ENCODE data around the gene GUCY1A1. TPM values are rescaled to one million over a fixed set of nuclear protein-coding genes. Genes with fewer than 3 reads are reported as not detected.

GUCY1A1 gene
- total RNA-seq, 1 donor from 2014 or later, result 37.1 TPM

GRCh38 chr4:155759372-155760252 is 93.0 kb downstream of the GUCY1A1 start:
- TF ChIP-seq, protein P1, sequence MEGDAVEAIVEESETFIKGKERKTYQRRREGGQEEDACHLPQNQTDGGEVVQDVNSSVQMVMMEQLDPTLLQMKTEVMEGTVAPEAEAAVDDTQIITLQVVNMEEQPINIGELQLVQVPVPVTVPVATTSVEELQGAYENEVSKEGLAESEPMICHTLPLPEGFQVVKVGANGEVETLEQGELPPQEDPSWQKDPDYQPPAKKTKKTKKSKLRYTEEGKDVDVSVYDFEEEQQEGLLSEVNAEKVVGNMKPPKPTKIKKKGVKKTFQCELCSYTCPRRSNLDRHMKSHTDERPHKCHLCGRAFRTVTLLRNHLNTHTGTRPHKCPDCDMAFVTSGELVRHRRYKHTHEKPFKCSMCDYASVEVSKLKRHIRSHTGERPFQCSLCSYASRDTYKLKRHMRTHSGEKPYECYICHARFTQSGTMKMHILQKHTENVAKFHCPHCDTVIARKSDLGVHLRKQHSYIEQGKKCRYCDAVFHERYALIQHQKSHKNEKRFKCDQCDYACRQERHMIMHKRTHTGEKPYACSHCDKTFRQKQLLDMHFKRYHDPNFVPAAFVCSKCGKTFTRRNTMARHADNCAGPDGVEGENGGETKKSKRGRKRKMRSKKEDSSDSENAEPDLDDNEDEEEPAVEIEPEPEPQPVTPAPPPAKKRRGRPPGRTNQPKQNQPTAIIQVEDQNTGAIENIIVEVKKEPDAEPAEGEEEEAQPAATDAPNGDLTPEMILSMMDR (IDR thresholded peaks at IDR 0.05), result peak in 2 of 3 experiments; percentile 11 to 20
- H3K4me1 ChIP-seq, result peaks cover 0 to 6% of the 10 kb centered on the region in 2 donors
- H3K27ac ChIP-seq, result peak overlapping the region; percentile 93 to 94
- DNase-seq (ENCODE audit: low spot score in 2 of 2), result peak; percentile 8 to 79
- H3K36me3 ChIP-seq, result no peaks in the 10 kb centered on the region
- intact Hi-C loops (cut with DNase I), result loop anchor here (2.0 to 5.0 kb wide), 6 partner anchors 25 to 382 kb away; partner anchors contain the start of genes GUCY1A1 and MAP9
- peak overlapping the region; percentile 80 to 94 for H3K4me3 ChIP-seq
- H3K27me3 ChIP-seq, result no peaks in the 10 kb centered on the region
- no peaks in the 10 kb centered on the region for H3K9me3 ChIP-seq

DNA sequence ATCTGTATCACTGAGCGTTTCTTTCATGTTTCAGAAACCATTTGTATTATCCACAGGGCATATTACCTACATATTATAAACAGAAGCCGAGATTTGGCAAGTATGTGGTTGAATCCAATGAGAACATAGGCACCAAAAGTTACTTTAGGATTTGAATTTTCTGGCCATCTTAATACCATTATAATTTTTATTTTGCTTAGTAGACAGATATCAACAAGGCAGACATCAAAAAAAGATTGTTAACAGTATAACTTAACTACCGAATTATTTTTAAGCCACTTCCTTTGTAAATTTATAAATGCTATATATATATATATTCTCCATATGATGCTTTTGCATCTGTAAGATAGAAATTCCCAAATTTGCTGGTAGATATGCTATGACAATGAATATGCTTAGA is 94.4 kb downstream of the GUCY1A1 start:
- Histone ChIP-seq H3K27me3 (no peaks in the 10 kb centered on the region), H3K4me3 (no peak overlapping the region), H3K36me3 (no peaks in the 10 kb centered on the region), H3K4me1 (peaks cover 0 to 6% of the 10 kb centered on the region in 2 donors), H3K9me3 (no peaks in the 10 kb centered on the region), H3K27ac (no peak overlapping the region)
- TF ChIP-seq, protein P1 (IDR thresholded peaks at IDR 0.05), result no peak
- intact Hi-C loops (cut with DNase I), result no loop called here
- DNase-seq (ENCODE audit: low spot score in 2 of 2), result no peak

DNA sequence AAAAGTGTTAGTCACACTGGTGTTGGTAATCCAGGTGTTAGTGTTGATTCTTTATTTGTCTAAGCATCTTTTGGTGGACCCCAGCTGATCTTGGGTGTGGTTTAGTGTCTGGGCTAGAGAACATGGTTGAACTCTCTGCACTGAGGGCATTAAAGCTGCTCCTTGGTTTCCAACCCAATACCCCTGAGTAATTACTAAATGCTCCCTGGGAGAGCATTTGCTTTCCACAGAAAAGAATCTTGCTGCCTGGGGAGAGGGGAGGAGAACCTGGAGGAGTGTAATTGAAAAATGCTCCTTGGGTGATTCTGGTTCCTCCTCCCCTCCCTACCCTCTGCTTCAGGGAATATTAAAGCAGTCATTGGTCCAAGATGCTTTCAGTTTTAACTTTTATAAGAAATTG is 95.3 kb downstream of the GUCY1A1 start:
- Histone ChIP-seq H3K27me3 (no peaks in the 10 kb centered on the region), H3K36me3 (no peaks in the 10 kb centered on the region), H3K4me3 (no peak overlapping the region), H3K9me3 (no peaks in the 10 kb centered on the region), H3K27ac (no peak overlapping the region), H3K4me1 (peaks cover 0 to 6% of the 10 kb centered on the region in 2 donors)
- intact Hi-C loops (cut with DNase I), result no loop called here
- DNase-seq (ENCODE audit: low spot score in 2 of 2), result no peak
- TF ChIP-seq, protein P1 (IDR thresholded peaks at IDR 0.05), result no peak

DNA sequence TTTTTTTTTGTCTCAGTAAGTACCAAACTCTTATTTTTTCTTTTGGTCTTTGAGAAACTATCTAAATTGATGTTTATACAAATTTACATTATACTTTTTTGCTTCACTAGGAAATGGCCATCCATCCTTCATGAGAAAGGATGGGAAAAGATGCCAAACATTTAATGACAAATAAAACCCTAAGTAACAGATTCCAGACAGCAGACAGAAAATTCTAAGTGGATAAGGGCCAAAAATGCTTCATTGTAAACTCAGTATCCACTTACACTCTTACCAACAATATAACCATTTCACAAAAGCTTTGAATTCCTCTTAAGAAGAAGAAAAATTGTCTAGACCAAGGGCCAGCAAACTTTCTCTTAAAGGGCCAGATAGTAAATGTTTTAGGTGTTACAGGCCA is 95.7 kb downstream of the GUCY1A1 start:
- Histone ChIP-seq H3K27me3 (no peaks in the 10 kb centered on the region), H3K4me3 (no peak overlapping the region), H3K4me1 (peaks cover 0 to 6% of the 10 kb centered on the region in 2 donors), H3K27ac (no peak overlapping the region), H3K36me3 (no peaks in the 10 kb centered on the region), H3K9me3 (no peaks in the 10 kb centered on the region)
- TF ChIP-seq, protein P1 (IDR thresholded peaks at IDR 0.05), result no peak
- DNase-seq (ENCODE audit: low spot score in 2 of 2), result no peak
- intact Hi-C loops (cut with DNase I), result no loop called here

DNA sequence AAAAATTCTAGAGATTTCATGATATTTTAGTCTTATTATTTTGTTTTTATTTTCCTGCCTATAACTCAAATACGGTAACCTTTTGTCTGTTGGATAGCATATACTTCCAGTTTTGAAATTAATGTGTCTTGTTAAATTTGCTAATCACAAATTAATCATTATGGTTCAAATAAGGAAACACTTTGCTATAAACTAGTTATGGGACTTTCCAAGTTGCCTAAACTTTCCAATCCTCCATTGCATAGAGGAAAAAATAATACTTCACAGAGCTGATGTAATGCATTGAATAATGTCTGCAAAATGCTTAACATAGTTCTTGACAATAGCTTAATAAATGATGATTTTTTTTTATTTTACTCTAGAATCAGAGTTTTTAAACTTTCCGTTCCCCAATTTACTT is 96.9 kb downstream of the GUCY1A1 start:
- TF ChIP-seq, protein P1 (IDR thresholded peaks at IDR 0.05), result no peak
- DNase-seq (ENCODE audit: low spot score in 2 of 2), result no peak
- Histone ChIP-seq H3K4me3 (no peak overlapping the region), H3K9me3 (no peaks in the 10 kb centered on the region), H3K36me3 (no peaks in the 10 kb centered on the region), H3K4me1 (peaks cover 0 to 6% of the 10 kb centered on the region in 2 donors), H3K27ac (no peak overlapping the region), H3K27me3 (no peaks in the 10 kb centered on the region)
- intact Hi-C loops (cut with DNase I), result no loop called here
